Osteocyte (in vitro differentiated cells): ENCODE data around the gene ZFYVE21. TPM values are rescaled to one million over a fixed set of nuclear protein-coding genes. Genes with fewer than 3 reads are reported as not detected.

Source experiments
- DNase-seq: peaks from one replicate; pipeline ENCODE4 v3.0.0; 2021; ENCODE audit warnings: mixed read lengths; ENCODE audit not compliant: unreplicated experiment; ENCODE audit errors: extremely low spot score
- H3K27ac Mint-ChIP-seq: one replicate; pipeline ENCODE4 v1.8.0; 2021; ENCODE audit warnings: mild to moderate bottlenecking, mixed read lengths; ENCODE audit not compliant: unreplicated experiment
- H3K27me3 Mint-ChIP-seq: one replicate; pipeline ENCODE4 v1.8.0; 2021; ENCODE audit warnings: mixed read lengths; ENCODE audit not compliant: unreplicated experiment
- H3K36me3 Mint-ChIP-seq: one replicate; pipeline ENCODE4 v1.8.0; 2021; ENCODE audit warnings: mixed read lengths; ENCODE audit not compliant: unreplicated experiment
- H3K4me1 Mint-ChIP-seq: one replicate; pipeline ENCODE4 v1.8.0; 2021; ENCODE audit warnings: mixed read lengths; ENCODE audit not compliant: unreplicated experiment
- H3K4me3 Mint-ChIP-seq: one replicate; pipeline ENCODE4 v1.8.0; 2021; ENCODE audit warnings: mild to moderate bottlenecking, moderate library complexity, mixed read lengths; ENCODE audit not compliant: unreplicated experiment
- H3K9me3 Mint-ChIP-seq: one replicate; pipeline ENCODE4 v1.8.0; 2021; ENCODE audit warnings: mixed read lengths; ENCODE audit not compliant: unreplicated experiment
- CTCF ChIP-seq: fragments of 200-600 bp; sonication (generic); IDR thresholded peaks from 2 replicates; pipeline ENCODE4 v1.5.0; 2021; ENCODE audit warnings: antibody characterized with exemption, mild to moderate bottlenecking, moderate library complexity
- total RNA-seq: library from RNA; stranded (reverse); gene quantifications from 2 replicates; pipeline ENCODE4 v1.2.1, GENCODE V29; 2021

Gene ZFYVE21
- total RNA-seq, 1 donor from 2014 or later = 52.9 TPM

- TF ChIP-seq CTCF = no peak
- Mint-ChIP-seq H3K9me3 (no peaks in the 10 kb centered on the region), H3K4me3 (no peak overlapping the region), H3K27me3 (no peaks in the 10 kb centered on the region), H3K27ac (no peak overlapping the region), H3K36me3 (peaks cover 61% of the 10 kb centered on the region), H3K4me1 (peaks cover 24% of the 10 kb centered on the region)
- no peak for DNase-seq
These were observed 31.1 kb upstream of the ZFYVE21 start for GRCh38 chr14:103684471-103684870.

GRCh38 chr14:103684871-103685270 lies 30.7 kb upstream of the ZFYVE21 start:
- peaks cover 60% of the 10 kb centered on the region for H3K36me3 Mint-ChIP-seq
- no peak for DNase-seq
- H3K4me3 Mint-ChIP-seq = no peak overlapping the region
- no peak for TF ChIP-seq CTCF
- no peaks in the 10 kb centered on the region for H3K27me3 Mint-ChIP-seq
- H3K27ac Mint-ChIP-seq = no peak overlapping the region
- H3K9me3 Mint-ChIP-seq = no peaks in the 10 kb centered on the region
- peaks cover 20% of the 10 kb centered on the region for H3K4me1 Mint-ChIP-seq

GRCh38 chr14:103685276-103686211 lies 30.1 kb upstream of the ZFYVE21 start:
- DNase-seq = no peak
- TF ChIP-seq CTCF = no peak
- Mint-ChIP-seq H3K27me3 (no peaks in the 10 kb centered on the region), H3K27ac (peak overlapping the region; percentile 58), H3K9me3 (no peaks in the 10 kb centered on the region), H3K4me3 (no peak overlapping the region), H3K36me3 (peaks cover 60% of the 10 kb centered on the region), H3K4me1 (peaks cover 14% of the 10 kb centered on the region)

GRCh38 chr14:103686831-103687485 lies 28.7 kb upstream of the ZFYVE21 start:
- Mint-ChIP-seq H3K27me3 (no peaks in the 10 kb centered on the region), H3K36me3 (peaks cover 51% of the 10 kb centered on the region), H3K27ac (peak overlapping the region; percentile 83), H3K9me3 (no peaks in the 10 kb centered on the region), H3K4me3 (no peak overlapping the region), H3K4me1 (peaks cover 13% of the 10 kb centered on the region)
- no peak for DNase-seq
- no peak for TF ChIP-seq CTCF

GRCh38 chr14:103687712-103688111 lies 27.9 kb upstream of the ZFYVE21 start:
- Mint-ChIP-seq H3K4me3 (no peak overlapping the region), H3K9me3 (no peaks in the 10 kb centered on the region), H3K27me3 (no peaks in the 10 kb centered on the region), H3K36me3 (peaks cover 51% of the 10 kb centered on the region), H3K27ac (no peak overlapping the region), H3K4me1 (peaks cover 13% of the 10 kb centered on the region)
- no peak for TF ChIP-seq CTCF
- DNase-seq = no peak
